GM12872 (cell line): ENCODE results near the gene FANK1.

Source experiments
- CTCF ChIP-seq: IDR thresholded peaks from 3 replicates; pipeline ENCODE4 v1.5.1; 2011; ENCODE audit warnings: low read depth, mild to moderate bottlenecking, low read length, moderate library complexity; ENCODE audit not compliant: insufficient read depth

The FANK1 gene

GRCh38 chr10:125994601-125995000 is 98.2 kb downstream of the FANK1 start:
- TF ChIP-seq CTCF = no peak

- no peak for TF ChIP-seq CTCF
Observed at GRCh38 chr10:125995726-125996304, 99.5 kb downstream of the FANK1 start.

DNA sequence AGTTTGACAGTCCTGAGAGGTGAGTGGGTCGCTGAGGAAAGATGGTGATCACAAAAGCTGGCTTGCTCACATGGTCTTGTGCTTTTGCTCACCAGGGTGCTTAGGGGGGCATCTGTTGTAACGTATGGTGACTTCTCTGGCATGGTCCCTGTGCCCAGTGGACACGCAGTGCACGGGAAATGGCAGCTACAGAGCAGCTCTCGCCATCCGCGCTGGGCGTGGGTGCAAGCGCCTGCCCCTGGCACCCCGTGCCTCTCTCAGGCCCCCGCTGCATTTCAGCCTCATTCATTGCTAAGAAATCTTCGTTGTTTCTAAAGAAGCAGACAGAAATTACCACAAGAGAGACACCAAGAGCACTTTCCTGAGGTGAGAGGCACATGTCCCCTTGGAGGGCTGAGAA is 101.2 kb downstream of the FANK1 start:
- TF ChIP-seq CTCF = no peak

- TF ChIP-seq CTCF = no peak
Observed at GRCh38 chr10:125999694-126000093, 103.3 kb downstream of the FANK1 start.

GRCh38 chr10:126001576-126001975 is 105.2 kb downstream of the FANK1 start:
- no peak for TF ChIP-seq CTCF

DNA sequence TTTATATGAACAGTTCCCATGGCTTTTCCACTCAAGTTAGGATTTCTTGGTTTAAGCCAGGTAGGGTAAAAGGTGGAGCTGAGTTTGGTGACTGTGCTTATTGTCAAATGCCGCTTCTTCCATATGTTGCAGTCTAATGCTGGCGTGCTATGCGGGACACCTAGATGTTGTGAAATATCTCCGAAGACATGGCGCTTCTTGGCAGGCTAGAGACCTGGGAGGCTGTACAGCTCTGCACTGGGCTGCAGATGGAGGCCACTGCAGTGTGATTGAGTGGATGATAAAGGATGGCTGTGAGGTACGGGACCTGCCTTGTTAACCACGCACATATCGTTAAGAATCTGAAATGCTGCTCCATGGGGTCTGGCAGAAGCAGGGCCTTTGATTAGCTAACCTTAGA is 108.4 kb downstream of the FANK1 start:
- no peak for TF ChIP-seq CTCF

- TF ChIP-seq CTCF = no peak
Observed at GRCh38 chr10:126006264-126006663, 109.9 kb downstream of the FANK1 start.
